OCI-LY7 (cell line): ENCODE measurements around the gene CTCF. TPM values are rescaled to one million over a fixed set of nuclear protein-coding genes. Genes with fewer than 3 reads are reported as not detected.

ENCODE experiments used
- BruUV-seq: library from RNA; stranded (reverse); fragments of 400-500 nt; replicated peaks from 2 replicates; lab custom pipeline; 2021; lab: Mats Ljungman, UMichigan
- CTCF ChIA-PET: fragments of 300-600 bp; sonication (Branson Sonifier 250); formaldehyde crosslinking; loops from one replicate; lab custom pipeline; 2022; ENCODE audit warnings: antibody characterized with exemption; ENCODE audit not compliant: unreplicated experiment; lab: Charles Lee
- POLR2A ChIA-PET: fragments of 300-600 bp; sonication (Branson Sonifier 250); formaldehyde crosslinking; loops from one replicate; lab custom pipeline; 2022; ENCODE audit warnings: antibody characterized with exemption; lab: Charles Lee
- DNase-seq: peaks from one replicate; pipeline ENCODE4 v3.0.0-alpha.2; 2015; ENCODE audit warnings: low spot score
- H2AFZ ChIP-seq: fragments of 200-600 bp; sonication (generic), shearing (Covaris generic); 2 replicates; pipeline ENCODE4 v1.6.1; 2014; ENCODE audit warnings: mild to moderate bottlenecking, antibody characterized with exemption, low read length, moderate library complexity
- H3K27ac ChIP-seq: fragments of 200-600 bp; sonication (generic); 2 replicates; pipeline ENCODE4 v1.5.1; 2014; ENCODE audit warnings: mixed run types, low read depth, mild to moderate bottlenecking, moderate library complexity, low read length, inconsistent platforms; ENCODE audit not compliant: poor library complexity, severe bottlenecking
- H3K36me3 ChIP-seq: fragments of 200-600 bp; sonication (generic); 2 replicates; pipeline ENCODE4 v1.6.1; 2014; ENCODE audit warnings: mild to moderate bottlenecking, antibody characterized with exemption, low read length, moderate library complexity, mixed read lengths; ENCODE audit not compliant: insufficient read depth
- H3K4me1 ChIP-seq: fragments of 200-600 bp; sonication (generic); 2 replicates; pipeline ENCODE4 v1.5.1; 2014; ENCODE audit warnings: mild to moderate bottlenecking, low read length; ENCODE audit not compliant: insufficient read depth, poor library complexity, severe bottlenecking
- H3K4me2 ChIP-seq: fragments of 200-600 bp; sonication (generic); 2 replicates; pipeline ENCODE4 v1.6.1; 2014; ENCODE audit warnings: mild to moderate bottlenecking, low read length
- H3K4me3 ChIP-seq: fragments of 200-600 bp; sonication (generic); 2 replicates; pipeline ENCODE4 v1.5.1; 2014; ENCODE audit warnings: mild to moderate bottlenecking, low read depth, low read length; ENCODE audit not compliant: poor library complexity, severe bottlenecking
- H3K79me2 ChIP-seq: fragments of 200-600 bp; sonication (generic); 2 replicates; pipeline ENCODE4 v1.6.1; 2016; ENCODE audit warnings: low read depth, mild to moderate bottlenecking, low read length, moderate library complexity, mixed read lengths; ENCODE audit not compliant: insufficient read depth
- H3K9me2 ChIP-seq: fragments of 200-600 bp; sonication (generic); 2 replicates; pipeline ENCODE4 v1.6.1; 2016; ENCODE audit warnings: mild to moderate bottlenecking, low read length, mixed read lengths; ENCODE audit not compliant: insufficient read depth
- H3K9me3 ChIP-seq: fragments of 200-600 bp; sonication (generic); 2 replicates; pipeline ENCODE4 v1.6.1; 2014; ENCODE audit warnings: mild to moderate bottlenecking, mixed run types, low read length, mixed read lengths
- H4K20me1 ChIP-seq: fragments of 200-600 bp; sonication (generic); 2 replicates; pipeline ENCODE4 v1.6.1; 2014; ENCODE audit warnings: mild to moderate bottlenecking, antibody characterized with exemption, low read length, moderate library complexity, mixed read lengths; ENCODE audit not compliant: insufficient read depth
- EZH2phosphoT487 ChIP-seq: fragments of 200-600 bp; sonication (generic); IDR thresholded peaks from 2 replicates; pipeline ENCODE4 v1.6.1; 2018; ENCODE audit warnings: low read depth, borderline replicate concordance, mild to moderate bottlenecking, mixed run types, antibody characterized with exemption, low read length, moderate library complexity, mixed read lengths
- intact Hi-C: fragments of 100-400 bp; cut with micrococcal nuclease; formaldehyde crosslinking; loops from one replicate; pipeline ENCODE4 v1.10.0; 2022; ENCODE audit not compliant: unreplicated experiment
- total RNA-seq, 2 experiments: library from RNA; depleted of rRNA in 1 of 2; stranded (reverse); fragments of >200 nt in 1 of 2; shearing (Covaris generic) in 1 of 2; gene quantifications; 2 replicates each; pipeline ENCODE4 v1.2.3, GENCODE V29; 2014 to 2022
- TF ChIP-seq, protein P1 (sequence below): fragments of 200-600 bp; sonication (generic); conservative IDR thresholded peaks from 2 replicates; pipeline ENCODE4 v1.5.1; 2014; ENCODE audit warnings: mild to moderate bottlenecking, antibody characterized with exemption, low read length, moderate library complexity, mixed read lengths

CTCF gene
- total RNA-seq, 2 experiments from 2014 or later = 70.6 to 83.5 TPM

DNA sequence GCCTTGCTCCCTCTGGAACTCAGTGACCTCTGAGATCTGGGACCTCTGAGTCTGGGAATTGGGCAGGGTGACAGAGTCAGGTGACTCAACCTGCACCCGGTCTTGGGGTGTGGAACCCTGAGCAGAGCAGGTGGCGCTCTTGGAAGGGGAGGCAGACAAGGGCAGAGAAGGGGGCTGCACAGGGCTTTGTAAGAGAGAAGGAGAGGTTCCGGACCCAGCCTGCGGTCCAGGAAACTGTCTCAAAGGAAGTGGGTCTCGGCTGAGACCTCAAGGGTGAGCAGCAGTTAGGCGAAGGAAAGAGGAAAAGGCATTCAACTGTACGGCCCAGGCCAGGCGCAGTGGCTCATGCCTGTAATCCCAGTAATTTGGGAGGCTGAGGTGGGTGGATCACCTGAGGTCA is 43.6 kb upstream of the CTCF start:
- TF ChIP-seq, protein P1, sequence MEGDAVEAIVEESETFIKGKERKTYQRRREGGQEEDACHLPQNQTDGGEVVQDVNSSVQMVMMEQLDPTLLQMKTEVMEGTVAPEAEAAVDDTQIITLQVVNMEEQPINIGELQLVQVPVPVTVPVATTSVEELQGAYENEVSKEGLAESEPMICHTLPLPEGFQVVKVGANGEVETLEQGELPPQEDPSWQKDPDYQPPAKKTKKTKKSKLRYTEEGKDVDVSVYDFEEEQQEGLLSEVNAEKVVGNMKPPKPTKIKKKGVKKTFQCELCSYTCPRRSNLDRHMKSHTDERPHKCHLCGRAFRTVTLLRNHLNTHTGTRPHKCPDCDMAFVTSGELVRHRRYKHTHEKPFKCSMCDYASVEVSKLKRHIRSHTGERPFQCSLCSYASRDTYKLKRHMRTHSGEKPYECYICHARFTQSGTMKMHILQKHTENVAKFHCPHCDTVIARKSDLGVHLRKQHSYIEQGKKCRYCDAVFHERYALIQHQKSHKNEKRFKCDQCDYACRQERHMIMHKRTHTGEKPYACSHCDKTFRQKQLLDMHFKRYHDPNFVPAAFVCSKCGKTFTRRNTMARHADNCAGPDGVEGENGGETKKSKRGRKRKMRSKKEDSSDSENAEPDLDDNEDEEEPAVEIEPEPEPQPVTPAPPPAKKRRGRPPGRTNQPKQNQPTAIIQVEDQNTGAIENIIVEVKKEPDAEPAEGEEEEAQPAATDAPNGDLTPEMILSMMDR = peak; percentile 44
- no peak for TF ChIP-seq EZH2phosphoT487
- Histone ChIP-seq H4K20me1 (no peaks in the 10 kb centered on the region), H3K9me2 (no peaks in the 10 kb centered on the region), H3K4me1 (peaks cover 74% of the 10 kb centered on the region), H3K36me3 (no peaks in the 10 kb centered on the region), H3K9me3 (no peaks in the 10 kb centered on the region), H3K79me2 (no peaks in the 10 kb centered on the region), H3K4me2 (peak overlapping the region; percentile 85), H3K27ac (peak overlapping the region; percentile 91), H2AFZ (peak overlapping the region; percentile 12; the same call in 1 of the 2 replicates), H3K4me3 (peak overlapping the region; percentile 61)
- POLR2A ChIA-PET = interaction anchor here (0.7 kb wide), 1 partner anchor 480 kb away, joined by 3 read pairs; no protein-coding TSS in a partner anchor
- intact Hi-C loops = loop anchor here (1.0 kb wide), 1 partner anchor 37 kb away; the partner anchor contains the start of gene ATP6V0D1
- CTCF ChIA-PET = no interaction called here
- BruUV-seq = no TSS peak
- peak; percentile 63 for DNase-seq

DNA sequence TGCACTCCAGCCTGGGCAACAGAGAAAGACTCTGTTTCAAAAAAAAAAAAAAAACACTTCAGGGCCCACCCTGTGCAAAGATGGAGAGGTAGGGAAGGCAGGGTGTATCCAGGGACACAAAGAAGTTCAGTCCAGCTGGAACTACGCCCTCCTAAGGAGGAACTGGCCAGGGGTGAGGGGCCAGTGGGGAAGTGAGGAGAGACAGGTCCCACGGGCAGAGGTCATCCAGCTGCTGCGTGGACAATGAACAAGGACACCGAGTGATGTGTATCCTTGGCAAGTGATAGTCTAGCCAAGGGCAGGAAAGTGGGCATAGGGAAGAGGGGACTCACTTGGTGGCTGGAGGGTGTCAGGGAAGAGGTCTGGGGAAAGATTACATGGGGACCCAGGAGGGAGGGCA is 43.1 kb upstream of the CTCF start:
- Histone ChIP-seq H2AFZ (no peak overlapping the region), H3K27ac (peak overlapping the region; percentile 91), H3K4me1 (peaks cover 68% of the 10 kb centered on the region), H3K79me2 (no peaks in the 10 kb centered on the region), H3K36me3 (no peaks in the 10 kb centered on the region), H3K4me3 (peak overlapping the region; percentile 61), H3K9me3 (no peaks in the 10 kb centered on the region), H3K4me2 (peak overlapping the region; percentile 85), H4K20me1 (no peaks in the 10 kb centered on the region), H3K9me2 (no peaks in the 10 kb centered on the region)
- BruUV-seq = no TSS peak
- no peak for DNase-seq
- ChIA-PET POLR2A (no interaction called here), CTCF (no interaction called here)
- TF ChIP-seq, protein P1 = no peak
- TF ChIP-seq EZH2phosphoT487 = no peak
- intact Hi-C loops = no loop called here

DNA sequence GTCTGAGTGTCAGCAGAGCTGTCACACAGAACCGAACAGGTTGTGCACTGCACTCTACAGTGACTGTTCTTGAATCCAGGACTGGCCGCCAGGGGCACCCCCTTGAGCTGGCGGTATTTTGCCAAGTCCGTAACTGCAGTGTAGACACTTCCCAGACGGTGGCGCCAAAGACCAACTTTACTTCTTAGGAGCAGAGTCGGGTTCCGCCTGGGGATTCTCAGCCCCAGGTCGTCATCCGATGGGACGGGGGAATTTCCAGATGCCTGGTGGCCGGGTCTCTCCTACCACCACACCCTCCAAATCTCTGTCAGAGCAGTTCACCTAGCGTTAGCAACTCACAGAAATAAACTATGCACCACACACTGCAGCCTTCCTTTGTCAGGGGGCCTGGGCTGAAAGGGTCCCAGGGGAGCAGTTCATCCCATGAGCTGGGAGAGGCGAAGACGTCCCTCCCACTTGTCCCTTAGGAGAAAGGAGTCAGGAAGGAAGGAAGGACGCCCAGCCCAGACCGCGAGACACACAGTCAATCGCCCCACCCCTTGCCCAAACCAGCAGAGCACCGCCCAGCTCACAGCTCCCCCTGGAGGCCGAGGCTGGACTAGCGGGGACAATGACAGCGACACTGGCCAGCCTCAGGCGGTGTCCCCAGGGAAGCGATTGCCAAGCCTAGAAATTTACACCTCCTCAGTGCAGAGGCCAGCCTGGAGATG is 41.1 kb upstream of the CTCF start:
- POLR2A ChIA-PET = interaction anchor here (0.6 to 1.8 kb wide), 11 partner anchors 11 to 1018 kb away, joined by 3 to 6 read pairs (median 4); partner anchors contain the start of genes ACD, ATP6V0D1, CARMIL2 and FHOD1
- H3K4me2 ChIP-seq = peak overlapping the region; percentile 99
- H3K27ac ChIP-seq = peak overlapping the region; percentile 89
- intact Hi-C loops = loop anchor here (1.0 kb wide), 7 partner anchors 26 to 407 kb away; partner anchors contain the start of genes CARMIL2, CTCF and NUTF2
- CTCF ChIA-PET = interaction anchor here (0.6 to 2.3 kb wide), 17 partner anchors 8 to 414 kb away, joined by 3 to 14 read pairs (median 4); partner anchors contain the start of genes ACD, ATP6V0D1, C16orf86 and CARMIL2
- H3K36me3 ChIP-seq = no peaks in the 10 kb centered on the region
- H2AFZ ChIP-seq = peak overlapping the region; percentile 86; the same call in 1 of the 2 replicates
- peaks cover 48% of the 10 kb centered on the region for H3K4me1 ChIP-seq
- no peaks in the 10 kb centered on the region for H3K9me2 ChIP-seq
- H4K20me1 ChIP-seq = no peaks in the 10 kb centered on the region
- BruUV-seq = no TSS peak
- no peaks in the 10 kb centered on the region for H3K79me2 ChIP-seq
- H3K9me3 ChIP-seq = no peaks in the 10 kb centered on the region
- TF ChIP-seq EZH2phosphoT487 = no peak
- TF ChIP-seq, protein P1 = peak; percentile 95
- peak overlapping the region; percentile 69 for H3K4me3 ChIP-seq
- DNase-seq = peak; percentile 97
